Raji (cell line): ENCODE measurements around the gene ACY1.

ENCODE experiments used
- POLR2A ChIP-seq: IDR thresholded peaks from 2 replicates; pipeline ENCODE4 v1.6.1; 2011; ENCODE audit warnings: low read depth, low read length, control low read depth; ENCODE audit not compliant: insufficient read depth

ACY1 gene

GRCh38 chr3:52029535-52029934 lies 46.2 kb downstream of the ACY1 start:
- TF ChIP-seq POLR2A, result no peak

GRCh38 chr3:52030714-52031310 lies 47.5 kb downstream of the ACY1 start:
- TF ChIP-seq POLR2A, result no peak

- TF ChIP-seq POLR2A, result no peak
These were observed 48.6 kb downstream of the ACY1 start for GRCh38 chr3:52031896-52032295.

- no peak for TF ChIP-seq POLR2A
These were observed 49.5 kb downstream of the ACY1 start for GRCh38 chr3:52032702-52033408.

- TF ChIP-seq POLR2A, result no peak
These were observed 50.9 kb downstream of the ACY1 start for GRCh38 chr3:52034212-52034611.

DNA sequence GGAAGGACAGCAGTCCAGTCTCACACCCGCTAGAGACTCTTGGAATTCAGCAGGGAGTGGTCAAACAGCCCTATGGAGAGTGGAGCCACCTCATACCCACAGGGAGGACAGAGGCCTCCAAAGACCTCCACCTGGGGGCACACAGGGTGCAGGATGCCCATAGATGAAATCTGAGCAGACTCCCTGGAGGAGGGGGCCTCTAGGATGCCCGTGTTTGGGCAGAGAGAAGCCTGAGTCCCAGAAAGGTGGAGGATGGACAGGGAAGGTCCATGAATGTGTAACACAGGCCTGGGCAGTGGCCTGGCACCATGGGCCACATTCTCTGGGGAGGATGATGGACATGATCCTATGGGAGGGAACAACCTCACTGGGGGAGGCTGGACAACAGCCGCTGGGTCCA lies 51.3 kb downstream of the ACY1 start:
- TF ChIP-seq POLR2A, result no peak

- TF ChIP-seq POLR2A, result no peak
These were observed 52.9 kb downstream of the ACY1 start for GRCh38 chr3:52036222-52036694.

- no peak for TF ChIP-seq POLR2A
These were observed 53.5 kb downstream of the ACY1 start for GRCh38 chr3:52036829-52037228.

- no peak for TF ChIP-seq POLR2A
These were observed 54.0 kb downstream of the ACY1 start for GRCh38 chr3:52037291-52037690.

GRCh38 chr3:52038227-52038626 lies 54.9 kb downstream of the ACY1 start:
- TF ChIP-seq POLR2A, result no peak
